Mesenchymal stem cell (in vitro differentiated cells and primary cell): ENCODE results near the gene SIGLEC1.

ENCODE experiments used
- DNase-seq: peaks from one replicate; pipeline ENCODE4 v3.0.0-alpha.2; 2013
- H2AFZ ChIP-seq: one replicate; pipeline ENCODE4 v1.6.1; 2013; ENCODE audit warnings: low read depth, mild to moderate bottlenecking, control low read depth, inconsistent platforms, low read length, moderate library complexity
- H2AK5ac ChIP-seq: 2 replicates; pipeline ENCODE4 v1.6.1; 2013; ENCODE audit warnings: low read length, moderate library complexity, mild to moderate bottlenecking, inconsistent platforms; ENCODE audit not compliant: severe bottlenecking
- H2BK120ac ChIP-seq: one replicate; pipeline ENCODE4 v1.6.1; 2013; ENCODE audit warnings: low read depth, mild to moderate bottlenecking, inconsistent platforms, low read length, moderate library complexity
- H2BK12ac ChIP-seq, 2 experiments: one replicate each; pipeline ENCODE4 v1.6.1; 2013; ENCODE audit warnings: inconsistent platforms in 2 of 2, low read length in 2 of 2, mild to moderate bottlenecking in 2 of 2, moderate library complexity in 2 of 2, control low read depth in 1 of 2
- H2BK15ac ChIP-seq: one replicate; pipeline ENCODE4 v1.6.1; 2013; ENCODE audit warnings: mild to moderate bottlenecking, low read depth, inconsistent platforms; ENCODE audit not compliant: poor library complexity, severe bottlenecking
- H2BK5ac ChIP-seq: 2 replicates; pipeline ENCODE4 v1.6.1; 2013; ENCODE audit warnings: low read depth, mild to moderate bottlenecking, low read length, control low read depth, inconsistent platforms; ENCODE audit not compliant: poor library complexity, severe bottlenecking
- H3K14ac ChIP-seq, 2 experiments: one replicate each; pipeline ENCODE4 v1.6.1; 2013; ENCODE audit warnings: inconsistent platforms in 2 of 2, low read length in 2 of 2, control low read depth in 1 of 2, mild to moderate bottlenecking in 1 of 2, moderate library complexity in 1 of 2
- H3K18ac ChIP-seq, 2 experiments: one replicate each; pipeline ENCODE4 v1.6.1; 2013; ENCODE audit warnings: inconsistent platforms in 2 of 2, low read length in 2 of 2, control low read depth in 1 of 2, low read depth in 1 of 2, mild to moderate bottlenecking in 1 of 2
- H3K23ac ChIP-seq, 2 experiments: one replicate each; pipeline ENCODE4 v1.6.1; 2013; ENCODE audit warnings: inconsistent platforms in 2 of 2, low read length in 2 of 2, mild to moderate bottlenecking in 2 of 2, moderate library complexity in 2 of 2, control low read depth in 1 of 2
- H3K27ac ChIP-seq: 2 replicates; pipeline ENCODE4 v1.5.1; 2013; ENCODE audit warnings: mild to moderate bottlenecking, moderate library complexity, low read length, control low read depth, inconsistent platforms; ENCODE audit not compliant: poor library complexity, severe bottlenecking
- H3K27me3 ChIP-seq, 2 experiments: 2 replicates each; pipeline versions ENCODE4 v1.6.1 to v1.7.0; 2013; ENCODE audit warnings: low read length in 2 of 2, mild to moderate bottlenecking in 2 of 2, moderate library complexity in 2 of 2, control low read depth in 1 of 2, inconsistent platforms in 1 of 2; ENCODE audit not compliant: control insufficient read depth in 1 of 2, insufficient read depth in 1 of 2
- H3K36me3 ChIP-seq, 2 experiments: 2 replicates each; pipeline versions ENCODE4 v1.6.1 to v1.7.0; 2013; ENCODE audit warnings: low read length in 2 of 2, control low read depth in 1 of 2, inconsistent platforms in 1 of 2, low read depth in 1 of 2, mild to moderate bottlenecking in 1 of 2; ENCODE audit not compliant: insufficient read depth in 2 of 2, control insufficient read depth in 1 of 2
- H3K4ac ChIP-seq, 2 experiments: one replicate each; pipeline ENCODE4 v1.6.1; 2013; ENCODE audit warnings: inconsistent platforms in 2 of 2, low read length in 2 of 2, mild to moderate bottlenecking in 2 of 2, moderate library complexity in 2 of 2, control low read depth in 1 of 2, low read depth in 1 of 2
- H3K4me1 ChIP-seq: 2 replicates; pipeline ENCODE4 v1.6.1; 2013; ENCODE audit warnings: low read depth, low read length, control low read depth; ENCODE audit not compliant: control insufficient read depth, insufficient read depth
- H3K4me2 ChIP-seq: 2 replicates; pipeline ENCODE4 v1.6.1; 2013; ENCODE audit warnings: low read length, mild to moderate bottlenecking, inconsistent platforms; ENCODE audit not compliant: poor library complexity, severe bottlenecking
- H3K4me3 ChIP-seq, 2 experiments: 2 replicates each; pipeline versions ENCODE4 v1.5.1 to v1.7.0; 2013; ENCODE audit warnings: low read length in 2 of 2, mild to moderate bottlenecking in 2 of 2, control low read depth in 1 of 2, low read depth in 1 of 2; ENCODE audit not compliant: insufficient read depth in 1 of 2
- H3K79me1 ChIP-seq: replicated peaks from 2 replicates; pipeline ENCODE4 v1.6.1; 2013; ENCODE audit warnings: mild to moderate bottlenecking, control low read depth, low read length, inconsistent platforms; ENCODE audit not compliant: poor library complexity, severe bottlenecking
- H3K9ac ChIP-seq: 2 replicates; pipeline ENCODE4 v1.7.0; 2013; ENCODE audit warnings: mild to moderate bottlenecking, low read length, moderate library complexity
- H3K9me3 ChIP-seq: 2 replicates; pipeline ENCODE4 v1.7.0; 2013; ENCODE audit warnings: mild to moderate bottlenecking, low read length; ENCODE audit not compliant: control insufficient read depth
- H4K8ac ChIP-seq: one replicate; pipeline ENCODE4 v1.6.1; 2013; ENCODE audit warnings: inconsistent platforms, mild to moderate bottlenecking, low read length, moderate library complexity
- H4K91ac ChIP-seq: one replicate; pipeline ENCODE4 v1.6.1; 2013; ENCODE audit warnings: mild to moderate bottlenecking, low read length, inconsistent platforms
- WGBS: methylation state at CpG from one replicate; pipeline ENCODE4 v1.1.7; 2013; ENCODE audit warnings: mixed read lengths; 5-methylcytosine and 5-hydroxymethylcytosine counted together

SIGLEC1 gene

DNA sequence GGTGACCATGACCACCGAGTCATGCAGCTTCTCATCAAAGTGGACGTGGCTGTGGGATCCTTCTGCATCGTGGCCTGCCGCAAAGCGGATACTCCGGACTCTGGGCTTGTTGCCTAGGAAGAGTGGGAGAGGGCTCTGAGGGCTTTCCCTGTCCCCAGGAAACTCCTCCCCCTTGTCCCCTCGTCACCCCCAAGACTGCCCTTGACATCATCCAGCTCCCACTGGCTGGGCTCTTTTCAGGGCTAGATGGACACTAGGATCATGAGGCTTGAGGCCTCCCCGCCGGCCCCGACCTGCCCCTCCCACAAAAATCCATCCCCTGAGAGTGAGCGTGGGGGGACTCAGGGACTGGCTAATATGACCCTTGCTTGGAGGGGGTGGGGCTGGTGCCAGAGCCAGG lies 46.2 kb upstream of the SIGLEC1 start:
- H4K91ac ChIP-seq = no peak overlapping the region
- no peak overlapping the region for H2BK15ac ChIP-seq
- peaks cover 41 to 43% of the 10 kb centered on the region in 2 experiments for H3K36me3 ChIP-seq
- 95% methylated on average over 7 of the region's 11 CpGs for WGBS
- peaks cover 2% of the 10 kb centered on the region for H3K4me1 ChIP-seq
- no peak overlapping the region for H3K18ac ChIP-seq
- no peak overlapping the region for H2AFZ ChIP-seq
- H2BK120ac ChIP-seq = no peak overlapping the region
- no peak overlapping the region for H3K4ac ChIP-seq
- no peak overlapping the region for H3K23ac ChIP-seq
- H3K4me3 ChIP-seq = no peak overlapping the region
- no peaks in the 10 kb centered on the region for H3K27me3 ChIP-seq
- H3K14ac ChIP-seq = no peak overlapping the region
- no peak overlapping the region for H2AK5ac ChIP-seq
- no peak overlapping the region for H2BK5ac ChIP-seq
- H2BK12ac ChIP-seq = no peak overlapping the region
- no peaks in the 10 kb centered on the region for H3K9me3 ChIP-seq
- H3K27ac ChIP-seq = no peak overlapping the region
- H3K9ac ChIP-seq = no peak overlapping the region
- peaks cover 13% of the 10 kb centered on the region for H3K79me1 ChIP-seq
- DNase-seq = no peak
- H3K4me2 ChIP-seq = no peak overlapping the region
- no peak overlapping the region for H4K8ac ChIP-seq

DNA sequence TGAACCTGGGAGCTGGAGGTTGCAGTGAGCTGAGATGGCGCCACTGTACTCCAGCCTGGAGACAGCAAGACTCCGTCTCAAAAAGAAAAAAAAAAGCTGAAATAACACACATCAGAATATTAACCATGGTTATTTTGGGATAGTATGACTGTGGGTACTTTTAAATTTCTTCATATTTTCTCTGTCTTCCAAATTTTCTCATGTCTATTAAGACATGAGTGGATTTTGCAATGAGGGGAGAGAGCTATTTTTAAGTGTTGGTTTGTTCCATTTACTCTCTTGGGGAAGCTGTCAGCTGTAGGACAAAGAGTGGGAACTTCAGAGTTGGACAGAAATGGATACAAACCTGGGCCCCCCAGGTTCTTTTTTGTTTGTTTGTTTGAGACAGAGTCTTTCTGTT lies 44.9 kb upstream of the SIGLEC1 start:
- H3K9ac ChIP-seq = no peak overlapping the region
- H3K23ac ChIP-seq = no peak overlapping the region
- H3K36me3 ChIP-seq = peaks cover 42 to 43% of the 10 kb centered on the region in 2 experiments
- no CpG with 5 or more reads among the region's 2 CpGs for WGBS
- peaks cover 2% of the 10 kb centered on the region for H3K4me1 ChIP-seq
- H3K27me3 ChIP-seq = no peaks in the 10 kb centered on the region
- H3K4me3 ChIP-seq = no peak overlapping the region
- H2AFZ ChIP-seq = no peak overlapping the region
- no peak overlapping the region for H2BK15ac ChIP-seq
- H3K79me1 ChIP-seq = peaks cover 13% of the 10 kb centered on the region
- no peak overlapping the region for H4K8ac ChIP-seq
- no peak overlapping the region for H3K14ac ChIP-seq
- no peak overlapping the region for H3K4ac ChIP-seq
- H2AK5ac ChIP-seq = no peak overlapping the region
- no peak overlapping the region for H2BK120ac ChIP-seq
- H3K4me2 ChIP-seq = no peak overlapping the region
- H4K91ac ChIP-seq = no peak overlapping the region
- H3K9me3 ChIP-seq = no peaks in the 10 kb centered on the region
- no peak for DNase-seq
- H2BK5ac ChIP-seq = no peak overlapping the region
- H3K27ac ChIP-seq = no peak overlapping the region
- H2BK12ac ChIP-seq = no peak overlapping the region
- no peak overlapping the region for H3K18ac ChIP-seq

DNA sequence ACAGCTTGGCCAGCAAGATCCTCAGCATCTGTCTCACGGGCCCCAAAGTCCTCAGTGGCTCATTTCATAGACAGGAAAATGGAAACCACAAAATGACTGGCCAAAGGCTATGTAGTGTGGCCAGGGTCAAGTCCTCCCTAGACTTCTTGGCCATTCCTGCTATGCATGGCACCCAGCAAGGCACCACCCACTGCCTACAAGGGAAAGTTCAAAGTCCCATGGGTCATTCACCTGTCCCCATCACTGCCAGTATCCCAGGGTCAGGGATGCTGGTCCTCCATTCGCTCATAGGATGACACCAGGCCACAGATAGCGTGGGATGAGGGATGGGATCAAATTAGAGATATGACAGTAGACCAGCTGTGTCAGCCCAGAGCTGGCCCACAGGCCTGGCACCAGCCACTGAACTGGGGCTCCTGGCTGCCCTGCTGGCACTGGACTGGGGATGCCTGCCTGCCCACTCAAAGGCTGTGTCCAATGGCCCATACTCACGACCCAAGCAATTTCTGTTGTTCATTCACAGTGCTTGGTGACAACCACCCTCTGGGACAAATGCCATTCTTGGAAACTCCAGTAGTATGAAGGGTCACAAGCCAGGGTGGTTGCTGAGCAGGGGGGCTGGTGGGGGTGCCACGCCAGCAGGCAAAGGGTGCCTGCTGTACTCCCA lies 43.5 kb upstream of the SIGLEC1 start:
- H4K91ac ChIP-seq = no peak overlapping the region
- no peak overlapping the region for H2BK12ac ChIP-seq
- peaks cover 0 to 3% of the 10 kb centered on the region in 2 experiments for H3K27me3 ChIP-seq
- no peak overlapping the region for H3K14ac ChIP-seq
- H3K9ac ChIP-seq = no peak overlapping the region
- H2BK120ac ChIP-seq = no peak overlapping the region
- no peak for DNase-seq
- no peak overlapping the region for H3K4me2 ChIP-seq
- H3K18ac ChIP-seq = no peak overlapping the region
- H2AK5ac ChIP-seq = no peak overlapping the region
- H3K4me1 ChIP-seq = peaks cover 8% of the 10 kb centered on the region
- H3K4ac ChIP-seq = no peak overlapping the region
- H4K8ac ChIP-seq = no peak overlapping the region
- H3K79me1 ChIP-seq = peaks cover 13% of the 10 kb centered on the region
- H3K4me3 ChIP-seq = no peak overlapping the region
- H2BK15ac ChIP-seq = no peak overlapping the region
- H2BK5ac ChIP-seq = no peak overlapping the region
- H3K27ac ChIP-seq = no peak overlapping the region
- peaks cover 42 to 54% of the 10 kb centered on the region in 2 experiments for H3K36me3 ChIP-seq
- WGBS = 85% methylated on average over 5 of the region's 5 CpGs
- no peak overlapping the region for H2AFZ ChIP-seq
- H3K23ac ChIP-seq = no peak overlapping the region
- no peaks in the 10 kb centered on the region for H3K9me3 ChIP-seq

DNA sequence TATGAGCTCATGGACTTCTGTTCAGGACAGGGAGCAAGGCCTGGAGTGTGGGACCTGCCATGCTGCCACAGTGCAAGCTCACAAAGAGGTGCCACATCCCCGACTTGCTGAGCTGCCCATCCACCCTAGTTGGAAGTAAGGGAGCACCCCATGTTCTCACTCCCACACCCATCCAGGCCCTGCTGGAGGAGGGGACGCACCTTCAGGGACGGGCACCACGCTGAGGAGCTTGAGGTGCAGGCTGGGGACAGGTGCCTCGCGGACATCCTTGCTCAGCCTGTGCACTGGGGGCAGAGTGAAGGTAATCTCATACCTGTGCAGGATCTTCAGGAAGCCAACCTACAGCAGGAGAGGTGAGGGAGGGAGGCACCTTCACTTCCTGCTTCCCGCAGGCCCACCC lies 42.9 kb upstream of the SIGLEC1 start:
- Histone ChIP-seq H2BK15ac (no peak overlapping the region), H3K4me1 (peaks cover 10% of the 10 kb centered on the region), H3K4me2 (no peak overlapping the region), H3K36me3 (peaks cover 49 to 54% of the 10 kb centered on the region in 2 experiments), H3K18ac (no peak overlapping the region), H3K23ac (no peak overlapping the region), H3K4ac (no peak overlapping the region), H2BK5ac (no peak overlapping the region), H4K8ac (no peak overlapping the region), H3K4me3 (no peak overlapping the region), H2AFZ (no peak overlapping the region), H3K79me1 (peaks cover 12% of the 10 kb centered on the region), H3K27ac (no peak overlapping the region), H2BK120ac (no peak overlapping the region), H3K9me3 (no peaks in the 10 kb centered on the region), H2AK5ac (no peak overlapping the region), H3K9ac (no peak overlapping the region), H2BK12ac (no peak overlapping the region), H3K27me3 (peaks cover 0 to 10% of the 10 kb centered on the region in 2 experiments), H4K91ac (no peak overlapping the region), H3K14ac (no peak overlapping the region)
- 100% methylated on average over 3 of the region's 7 CpGs for WGBS
- DNase-seq = no peak
